ENCODE data around the gene EPHB4. TPM values are rescaled to one million over a fixed set of nuclear protein-coding genes. Genes with fewer than 3 reads are reported as not detected.
A peak's percentile ranks its signal among the peaks of the same experiment; 100 is the strongest.

EPHB4 gene
- total and polyA plus RNA-seq, 2 experiments from 2014 or later: 23.3 to 164 TPM

DNA sequence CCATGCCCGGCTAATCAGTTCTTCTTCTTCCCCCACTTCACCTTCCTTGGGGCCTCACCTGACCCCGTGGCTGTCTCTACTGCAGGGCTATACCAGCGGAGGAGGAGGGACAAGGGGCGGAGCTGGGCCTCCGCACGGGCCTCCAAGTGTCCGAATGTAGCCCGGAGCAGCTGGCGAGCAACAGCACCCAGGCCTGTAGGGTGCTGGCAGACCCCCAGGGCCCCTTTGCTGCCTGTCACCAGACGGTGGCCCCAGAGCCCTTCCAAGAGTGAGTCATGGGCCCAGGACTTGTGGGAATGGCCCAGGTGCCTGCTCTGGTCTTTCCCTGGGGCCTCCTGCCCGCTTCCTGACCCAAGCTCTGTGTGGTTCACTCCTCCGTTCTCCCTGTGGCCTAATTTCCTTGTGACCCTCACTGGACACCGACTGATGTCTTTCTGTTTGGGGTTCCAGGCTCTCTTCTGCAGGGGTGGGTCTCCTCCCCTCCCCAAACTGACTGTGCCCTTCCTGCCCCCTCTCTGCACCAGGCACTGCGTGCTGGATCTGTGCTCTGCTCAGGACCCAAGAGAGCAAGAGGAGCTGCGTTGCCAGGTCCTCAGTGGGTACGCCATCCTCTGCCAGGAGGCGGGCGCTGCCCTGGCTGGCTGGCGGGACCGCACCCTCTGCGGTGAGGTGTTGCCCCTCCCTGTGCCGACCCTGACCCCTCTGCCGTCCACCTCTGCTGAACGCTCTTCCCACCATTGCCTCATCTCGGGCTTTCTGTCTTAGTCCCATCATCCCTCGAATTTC is 35.2 kb downstream of the EPHB4 start:
- Histone ChIP-seq H3K4me1 (ENCODE audit: insufficient read depth) (peaks cover 7% of the 10 kb centered on the region), H3K27me3 (ENCODE audit: insufficient read depth) (no peaks in the 10 kb centered on the region), H3K9me2 (ENCODE audit: insufficient read depth) (no peaks in the 10 kb centered on the region), H2AFZ (no peak overlapping the region), H4K20me1 (replicated peaks; ENCODE audit: insufficient read depth) (no peaks in the 10 kb centered on the region), H3K36me3 (ENCODE audit: insufficient read depth) (no peaks in the 10 kb centered on the region), H3F3A (replicated peaks; ENCODE audit: low read depth) (no peaks in the 10 kb centered on the region), H3K79me2 (replicated peaks; ENCODE audit: insufficient read depth) (no peaks in the 10 kb centered on the region), H3K27ac (ENCODE audit: low read depth) (no peak overlapping the region), H3K4me2 (no peak overlapping the region), H3K4me3 (no peak overlapping the region)
- Mint-ChIP-seq H3K27me3 (ENCODE audit: insufficient read depth, low read depth, poor library complexity) (peaks cover 18% of the 10 kb centered on the region), H3K36me3 (ENCODE audit: low read depth) (peaks cover 3% of the 10 kb centered on the region; the same call in 1 of the 3 replicates), H3K4me1 (peaks cover 12% of the 10 kb centered on the region), H3K4me3 (no peak overlapping the region; the same call in 2 of the 3 replicates), H3K9me3 (no peaks in the 10 kb centered on the region), H3K27ac (no peak overlapping the region)
- TF ChIP-seq NANOG (IDR thresholded peaks at IDR 0.05; ENCODE audit: borderline replicate concordance) (no peak), CTCF (conservative IDR thresholded peaks at IDR 0.05; ENCODE audit: low read depth in 2 of 2) (peak in 1 of 2 experiments; percentile 34; a peak in 2 of 4 replicates), ETS1 (IDR thresholded peaks at IDR 0.05) (no peak), POLR2AphosphoS5 (IDR thresholded peaks at IDR 0.05; ENCODE audit: low read depth) (no peak)
- ATAC-seq (no peak), DNase-seq (ENCODE audit: low spot score) (no peak)

GRCh38 chr7:100789055-100789454 is 38.3 kb downstream of the EPHB4 start:
- H2AFZ ChIP-seq: peak overlapping the region; percentile 73
- no peaks in the 10 kb centered on the region for H4K20me1 ChIP-seq (replicated peaks; ENCODE audit: insufficient read depth)
- H3K27ac ChIP-seq (ENCODE audit: low read depth): no peak overlapping the region
- no peaks in the 10 kb centered on the region for H3K79me2 ChIP-seq (replicated peaks; ENCODE audit: insufficient read depth)
- no peak overlapping the region for H3K4me3 ChIP-seq
- TF ChIP-seq CTCF (conservative IDR thresholded peaks at IDR 0.05; ENCODE audit: low read depth in 2 of 2) (peak; percentile 53 to 57), ZNF114 (CRISPR knock-in tag; IDR thresholded peaks at IDR 0.05) (no peak), ETS1 (IDR thresholded peaks at IDR 0.05) (no peak)
- TF ChIP-seq, protein P1, sequence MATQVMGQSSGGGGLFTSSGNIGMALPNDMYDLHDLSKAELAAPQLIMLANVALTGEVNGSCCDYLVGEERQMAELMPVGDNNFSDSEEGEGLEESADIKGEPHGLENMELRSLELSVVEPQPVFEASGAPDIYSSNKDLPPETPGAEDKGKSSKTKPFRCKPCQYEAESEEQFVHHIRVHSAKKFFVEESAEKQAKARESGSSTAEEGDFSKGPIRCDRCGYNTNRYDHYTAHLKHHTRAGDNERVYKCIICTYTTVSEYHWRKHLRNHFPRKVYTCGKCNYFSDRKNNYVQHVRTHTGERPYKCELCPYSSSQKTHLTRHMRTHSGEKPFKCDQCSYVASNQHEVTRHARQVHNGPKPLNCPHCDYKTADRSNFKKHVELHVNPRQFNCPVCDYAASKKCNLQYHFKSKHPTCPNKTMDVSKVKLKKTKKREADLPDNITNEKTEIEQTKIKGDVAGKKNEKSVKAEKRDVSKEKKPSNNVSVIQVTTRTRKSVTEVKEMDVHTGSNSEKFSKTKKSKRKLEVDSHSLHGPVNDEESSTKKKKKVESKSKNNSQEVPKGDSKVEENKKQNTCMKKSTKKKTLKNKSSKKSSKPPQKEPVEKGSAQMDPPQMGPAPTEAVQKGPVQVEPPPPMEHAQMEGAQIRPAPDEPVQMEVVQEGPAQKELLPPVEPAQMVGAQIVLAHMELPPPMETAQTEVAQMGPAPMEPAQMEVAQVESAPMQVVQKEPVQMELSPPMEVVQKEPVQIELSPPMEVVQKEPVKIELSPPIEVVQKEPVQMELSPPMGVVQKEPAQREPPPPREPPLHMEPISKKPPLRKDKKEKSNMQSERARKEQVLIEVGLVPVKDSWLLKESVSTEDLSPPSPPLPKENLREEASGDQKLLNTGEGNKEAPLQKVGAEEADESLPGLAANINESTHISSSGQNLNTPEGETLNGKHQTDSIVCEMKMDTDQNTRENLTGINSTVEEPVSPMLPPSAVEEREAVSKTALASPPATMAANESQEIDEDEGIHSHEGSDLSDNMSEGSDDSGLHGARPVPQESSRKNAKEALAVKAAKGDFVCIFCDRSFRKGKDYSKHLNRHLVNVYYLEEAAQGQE (IDR thresholded peaks at IDR 0.05; ENCODE audit: unreplicated experiment): no peak
- DNase-seq (ENCODE audit: low spot score) (peak; percentile 79), ATAC-seq (peak; percentile 75)
- no peak overlapping the region for H3K4me2 ChIP-seq
- H3F3A ChIP-seq (replicated peaks; ENCODE audit: low read depth): no peaks in the 10 kb centered on the region
- H3K36me3 ChIP-seq (ENCODE audit: insufficient read depth): no peaks in the 10 kb centered on the region
- Mint-ChIP-seq H3K9me3 (peaks cover 6% of the 10 kb centered on the region; the same call in 2 of the 3 replicates), H3K27ac (peak overlapping the region; percentile 85), H3K4me3 (no peak overlapping the region), H3K27me3 (ENCODE audit: insufficient read depth, low read depth, poor library complexity) (peaks cover 17% of the 10 kb centered on the region), H3K4me1 (peaks cover 13% of the 10 kb centered on the region), H3K36me3 (ENCODE audit: low read depth) (peaks cover 3% of the 10 kb centered on the region; the same call in 1 of the 3 replicates)
- H3K27me3 ChIP-seq (ENCODE audit: insufficient read depth): no peaks in the 10 kb centered on the region
- H3K4me1 ChIP-seq (ENCODE audit: insufficient read depth): peaks cover under 1% of the 10 kb centered on the region; the same call in 1 of the 2 replicates
- no peaks in the 10 kb centered on the region for H3K9me2 ChIP-seq (ENCODE audit: insufficient read depth)

Data from GM23338 (cell line).